Effector memory CD4-positive, alpha-beta T cell (primary cell): ENCODE measurements around the gene ZNF423.

ENCODE experiments used
- DNase-seq, 3 donors: peaks; one replicate each; pipeline ENCODE4 v3.0.0-alpha.2; 2020
- H3K27ac ChIP-seq: 2 replicates; pipeline ENCODE4 v1.7.0; 2013; ENCODE audit warnings: mild to moderate bottlenecking, low read length, moderate library complexity; ENCODE audit not compliant: insufficient read depth, poor library complexity, severe bottlenecking
- H3K27me3 ChIP-seq: replicated peaks from 2 replicates; pipeline ENCODE4 v1.7.0; 2013; ENCODE audit warnings: mild to moderate bottlenecking, low read length; ENCODE audit not compliant: insufficient read depth, control insufficient read depth, poor library complexity, severe bottlenecking
- H3K36me3 ChIP-seq: 2 replicates; pipeline ENCODE4 v1.7.0; 2013; ENCODE audit warnings: mild to moderate bottlenecking, low read length, moderate library complexity; ENCODE audit not compliant: control insufficient read depth, insufficient read depth
- H3K4me1 ChIP-seq: 2 replicates; pipeline ENCODE4 v1.7.0; 2013; ENCODE audit warnings: low read length, mild to moderate bottlenecking; ENCODE audit not compliant: control insufficient read depth, insufficient read depth, poor library complexity, severe bottlenecking
- H3K4me3 ChIP-seq: 2 replicates; pipeline ENCODE4 v1.7.0; 2013; ENCODE audit warnings: low read length, low read depth, mild to moderate bottlenecking; ENCODE audit not compliant: insufficient read depth, poor library complexity, severe bottlenecking
- H3K9me3 ChIP-seq: 2 replicates; pipeline ENCODE4 v1.7.0; 2013; ENCODE audit warnings: mild to moderate bottlenecking, low read length, moderate library complexity; ENCODE audit not compliant: control insufficient read depth

The ZNF423 gene

GRCh38 chr16:49489686-49490320, 366.1 kb downstream of the ZNF423 start:
- H3K27ac ChIP-seq = no peak overlapping the region
- no peak overlapping the region for H3K4me3 ChIP-seq
- H3K4me1 ChIP-seq = peaks cover 6% of the 10 kb centered on the region
- H3K27me3 ChIP-seq = no peaks in the 10 kb centered on the region
- H3K36me3 ChIP-seq = no peaks in the 10 kb centered on the region
- no peaks in the 10 kb centered on the region for H3K9me3 ChIP-seq
- no peak for DNase-seq

DNA sequence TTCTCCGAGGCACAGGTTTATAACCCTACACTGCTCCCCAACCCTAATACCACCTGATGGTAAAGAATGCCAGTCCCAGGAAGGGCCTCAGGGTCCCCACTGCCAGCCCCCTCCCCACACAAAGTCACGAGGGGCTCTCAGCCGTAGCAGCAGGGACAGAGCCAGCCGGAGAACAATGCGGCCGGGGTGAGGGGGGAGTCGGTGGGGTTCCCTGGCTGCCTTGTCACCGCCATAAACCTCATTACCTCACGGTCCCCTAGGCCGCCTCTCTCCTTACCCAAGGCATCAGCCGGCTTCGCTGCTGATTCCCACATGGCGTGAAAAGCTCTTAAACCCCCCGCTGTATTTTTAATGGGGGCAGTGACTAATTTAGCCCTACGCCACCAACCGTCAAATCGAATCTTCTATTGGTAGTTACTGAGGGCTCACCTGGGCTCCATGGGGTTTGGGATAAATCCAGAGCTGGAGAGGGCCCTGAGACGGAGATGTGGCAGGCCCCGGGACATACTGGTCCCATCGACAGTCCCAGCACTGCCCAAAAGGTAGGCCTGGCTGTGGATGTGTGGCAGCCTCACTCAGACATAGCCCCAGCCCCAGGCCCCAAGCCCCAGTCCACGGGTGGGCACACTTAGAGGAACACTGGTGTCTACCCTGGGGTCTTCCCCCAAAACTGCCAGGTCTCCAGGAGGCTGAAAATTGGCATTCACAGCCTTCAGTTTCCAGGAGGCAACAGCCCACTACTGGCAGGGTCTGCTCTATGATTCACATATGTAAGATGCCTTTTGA, 367.0 kb downstream of the ZNF423 start:
- Histone ChIP-seq H3K9me3 (no peaks in the 10 kb centered on the region), H3K4me3 (no peak overlapping the region), H3K36me3 (no peaks in the 10 kb centered on the region), H3K27ac (no peak overlapping the region), H3K4me1 (peaks cover 6% of the 10 kb centered on the region), H3K27me3 (no peaks in the 10 kb centered on the region)
- DNase-seq = no peak

GRCh38 chr16:49488336-49488735, 367.6 kb downstream of the ZNF423 start:
- H3K27me3 ChIP-seq = no peaks in the 10 kb centered on the region
- no peaks in the 10 kb centered on the region for H3K36me3 ChIP-seq
- H3K4me3 ChIP-seq = no peak overlapping the region
- no peaks in the 10 kb centered on the region for H3K9me3 ChIP-seq
- no peak for DNase-seq
- peaks cover 6% of the 10 kb centered on the region for H3K4me1 ChIP-seq
- no peak overlapping the region for H3K27ac ChIP-seq

GRCh38 chr16:49487746-49488145, 368.2 kb downstream of the ZNF423 start:
- Histone ChIP-seq H3K4me1 (peaks cover 6% of the 10 kb centered on the region), H3K4me3 (no peak overlapping the region), H3K9me3 (no peaks in the 10 kb centered on the region), H3K36me3 (no peaks in the 10 kb centered on the region), H3K27me3 (no peaks in the 10 kb centered on the region), H3K27ac (no peak overlapping the region)
- DNase-seq = no peak

- no peak for DNase-seq
- H3K27ac ChIP-seq = no peak overlapping the region
- H3K4me1 ChIP-seq = no peaks in the 10 kb centered on the region
- no peaks in the 10 kb centered on the region for H3K9me3 ChIP-seq
- H3K36me3 ChIP-seq = no peaks in the 10 kb centered on the region
- H3K4me3 ChIP-seq = no peak overlapping the region
- no peaks in the 10 kb centered on the region for H3K27me3 ChIP-seq
These were observed 369.5 kb downstream of the ZNF423 start for GRCh38 chr16:49486400-49486799.

DNA sequence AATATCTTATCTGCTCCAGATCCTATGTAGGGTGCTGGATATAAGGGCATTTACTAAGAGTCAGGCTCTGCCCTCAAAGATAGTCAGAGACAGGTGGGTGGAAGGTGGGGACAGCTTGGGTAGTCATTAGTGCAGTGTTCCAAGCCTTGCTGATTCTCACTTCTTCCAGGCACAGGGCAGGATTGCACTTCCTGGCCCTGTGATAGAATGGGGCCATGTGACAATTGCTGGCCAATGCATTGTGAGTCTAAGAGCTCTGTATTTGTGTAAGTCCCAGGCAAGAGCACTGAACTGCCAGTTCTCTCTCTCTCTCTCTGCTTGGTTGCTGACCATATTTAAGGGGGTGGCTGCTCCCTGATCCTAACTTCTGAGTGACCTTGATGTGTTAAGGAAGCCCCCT, 370.2 kb downstream of the ZNF423 start:
- DNase-seq = no peak
- Histone ChIP-seq H3K4me3 (no peak overlapping the region), H3K27ac (no peak overlapping the region), H3K36me3 (no peaks in the 10 kb centered on the region), H3K4me1 (no peaks in the 10 kb centered on the region), H3K9me3 (no peaks in the 10 kb centered on the region), H3K27me3 (no peaks in the 10 kb centered on the region)

- Histone ChIP-seq H3K4me3 (no peak overlapping the region), H3K4me1 (no peaks in the 10 kb centered on the region), H3K27me3 (no peaks in the 10 kb centered on the region), H3K27ac (no peak overlapping the region), H3K9me3 (no peaks in the 10 kb centered on the region), H3K36me3 (no peaks in the 10 kb centered on the region)
- DNase-seq = no peak
These were observed 371.0 kb downstream of the ZNF423 start for GRCh38 chr16:49484936-49485335.

- Histone ChIP-seq H3K27ac (no peak overlapping the region), H3K9me3 (no peaks in the 10 kb centered on the region), H3K4me1 (no peaks in the 10 kb centered on the region), H3K27me3 (no peaks in the 10 kb centered on the region), H3K4me3 (no peak overlapping the region), H3K36me3 (no peaks in the 10 kb centered on the region)
- DNase-seq = no peak
These were observed 371.5 kb downstream of the ZNF423 start for GRCh38 chr16:49484451-49484849.

DNA sequence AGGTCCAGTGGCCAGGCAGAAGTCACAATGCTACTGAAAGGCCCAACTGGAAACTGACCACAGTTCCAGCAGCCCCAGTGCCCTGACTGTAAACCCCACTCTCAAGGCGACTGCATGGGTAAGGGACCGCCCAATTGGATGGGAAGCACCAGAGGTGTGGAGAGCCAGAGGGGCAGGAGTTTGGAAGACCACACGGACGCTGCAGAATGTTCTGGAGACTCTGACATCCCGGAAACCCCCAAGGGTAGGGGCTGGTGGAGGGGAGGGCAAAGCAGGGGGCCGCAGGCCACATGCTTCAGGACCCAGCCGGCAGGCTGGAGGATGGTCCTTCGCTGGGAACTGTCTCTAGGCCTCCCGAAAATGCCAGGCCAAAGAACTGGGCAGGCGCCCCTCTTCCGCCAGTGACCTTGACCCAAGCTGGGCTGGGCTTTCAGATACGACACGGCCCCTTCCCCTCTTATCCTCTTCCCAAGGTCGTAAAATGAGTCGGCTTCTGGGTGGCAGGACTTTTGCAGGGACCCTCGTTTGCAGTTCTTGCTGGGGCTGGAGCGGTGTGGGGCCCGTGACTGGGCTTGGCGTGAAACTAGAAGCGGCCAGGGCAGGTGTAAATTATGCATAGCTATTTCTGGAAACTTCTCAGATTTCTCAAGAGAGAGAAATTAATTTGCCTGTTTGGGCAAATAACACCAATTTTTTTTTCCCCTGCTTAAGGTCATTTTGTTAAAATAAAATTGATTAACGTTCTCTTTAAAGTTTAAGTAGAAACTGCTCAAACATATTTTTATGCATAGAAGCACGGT, 372.1 kb downstream of the ZNF423 start:
- no peaks in the 10 kb centered on the region for H3K9me3 ChIP-seq
- H3K27me3 ChIP-seq = no peaks in the 10 kb centered on the region
- no peak overlapping the region for H3K27ac ChIP-seq
- no peaks in the 10 kb centered on the region for H3K4me1 ChIP-seq
- no peak for DNase-seq
- H3K36me3 ChIP-seq = no peaks in the 10 kb centered on the region
- no peak overlapping the region for H3K4me3 ChIP-seq

DNA sequence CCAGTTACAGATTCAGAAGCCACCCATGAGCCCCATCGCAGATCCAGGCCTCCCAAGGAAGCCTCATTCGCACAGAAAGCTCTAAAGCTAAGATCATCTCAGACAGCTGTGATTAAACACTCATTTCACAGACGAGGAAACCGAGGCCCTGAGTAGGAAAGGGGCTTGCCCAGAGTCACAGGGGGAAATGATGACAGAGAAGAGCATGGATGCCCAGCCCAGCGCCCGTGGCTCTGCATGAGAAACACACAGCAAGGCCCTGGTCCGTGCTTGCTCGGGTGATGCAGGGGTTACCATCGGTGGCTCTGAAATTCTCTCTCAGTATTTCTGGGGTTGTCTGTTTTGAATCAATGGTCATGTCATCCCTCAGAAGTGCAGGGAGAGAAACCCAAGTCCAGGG, 372.7 kb downstream of the ZNF423 start:
- no peak overlapping the region for H3K27ac ChIP-seq
- peaks cover 3% of the 10 kb centered on the region for H3K27me3 ChIP-seq
- no peak for DNase-seq
- no peaks in the 10 kb centered on the region for H3K9me3 ChIP-seq
- no peaks in the 10 kb centered on the region for H3K4me1 ChIP-seq
- H3K36me3 ChIP-seq = no peaks in the 10 kb centered on the region
- no peak overlapping the region for H3K4me3 ChIP-seq
